ENCODE results near the gene CPNE1.

DNA sequence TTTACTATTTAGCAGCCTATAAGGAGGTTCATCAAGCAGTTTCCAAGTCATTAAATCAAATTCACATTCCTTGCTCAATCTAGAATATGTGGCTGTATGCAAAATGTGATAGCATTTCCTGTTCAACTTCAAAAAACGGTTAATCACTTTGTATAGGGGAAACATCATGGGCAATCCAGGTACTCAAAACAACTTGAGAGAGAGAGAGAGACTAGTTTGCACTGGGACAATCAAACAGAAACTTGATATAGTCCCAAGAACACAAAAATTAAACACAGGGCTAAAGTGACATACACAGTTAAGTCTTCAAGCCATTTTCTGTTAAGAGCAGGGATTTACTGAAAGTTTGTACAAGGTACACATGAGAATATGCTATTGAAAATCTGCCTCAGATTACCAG, 7.4 kb downstream of the CPNE1 start:
- no peak for TF ChIP-seq EZH2phosphoT487 (IDR thresholded peaks at IDR 0.05; ENCODE audit: low read depth)
- TF ChIP-seq, protein P1, sequence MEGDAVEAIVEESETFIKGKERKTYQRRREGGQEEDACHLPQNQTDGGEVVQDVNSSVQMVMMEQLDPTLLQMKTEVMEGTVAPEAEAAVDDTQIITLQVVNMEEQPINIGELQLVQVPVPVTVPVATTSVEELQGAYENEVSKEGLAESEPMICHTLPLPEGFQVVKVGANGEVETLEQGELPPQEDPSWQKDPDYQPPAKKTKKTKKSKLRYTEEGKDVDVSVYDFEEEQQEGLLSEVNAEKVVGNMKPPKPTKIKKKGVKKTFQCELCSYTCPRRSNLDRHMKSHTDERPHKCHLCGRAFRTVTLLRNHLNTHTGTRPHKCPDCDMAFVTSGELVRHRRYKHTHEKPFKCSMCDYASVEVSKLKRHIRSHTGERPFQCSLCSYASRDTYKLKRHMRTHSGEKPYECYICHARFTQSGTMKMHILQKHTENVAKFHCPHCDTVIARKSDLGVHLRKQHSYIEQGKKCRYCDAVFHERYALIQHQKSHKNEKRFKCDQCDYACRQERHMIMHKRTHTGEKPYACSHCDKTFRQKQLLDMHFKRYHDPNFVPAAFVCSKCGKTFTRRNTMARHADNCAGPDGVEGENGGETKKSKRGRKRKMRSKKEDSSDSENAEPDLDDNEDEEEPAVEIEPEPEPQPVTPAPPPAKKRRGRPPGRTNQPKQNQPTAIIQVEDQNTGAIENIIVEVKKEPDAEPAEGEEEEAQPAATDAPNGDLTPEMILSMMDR (IDR thresholded peaks at IDR 0.05; ENCODE audit: low read depth, low read length) = no peak
